Measurements from ENCODE around the gene PAX8. TPM values are rescaled to one million over a fixed set of nuclear protein-coding genes. Genes with fewer than 3 reads are reported as not detected.
"Not testable (repeated sequence)": the region's sequence is repeated elsewhere in the genome, so short reads cannot be mapped to it uniquely, and the experiment has no call there.

The PAX8 gene
- total RNA-seq, 1 donor from 2014 or later = 118 TPM

GRCh38 chr2:113311191-113311590 lies 32.5 kb upstream of the PAX8 start:
- H3K4me3 ChIP-seq (ENCODE audit: low read depth, low read length); DNase-seq (ENCODE audit: low read depth); H3K27me3 ChIP-seq (ENCODE audit: control insufficient read depth, insufficient read depth, low read length); H3K36me3 ChIP-seq (ENCODE audit: control insufficient read depth, insufficient read depth, low read length): not testable (repeated sequence)

- DNase-seq (ENCODE audit: low read depth) = no peak
- no peaks in the 10 kb centered on the region for H3K27me3 ChIP-seq (ENCODE audit: control insufficient read depth, insufficient read depth, low read length)
- TF ChIP-seq, protein P1, sequence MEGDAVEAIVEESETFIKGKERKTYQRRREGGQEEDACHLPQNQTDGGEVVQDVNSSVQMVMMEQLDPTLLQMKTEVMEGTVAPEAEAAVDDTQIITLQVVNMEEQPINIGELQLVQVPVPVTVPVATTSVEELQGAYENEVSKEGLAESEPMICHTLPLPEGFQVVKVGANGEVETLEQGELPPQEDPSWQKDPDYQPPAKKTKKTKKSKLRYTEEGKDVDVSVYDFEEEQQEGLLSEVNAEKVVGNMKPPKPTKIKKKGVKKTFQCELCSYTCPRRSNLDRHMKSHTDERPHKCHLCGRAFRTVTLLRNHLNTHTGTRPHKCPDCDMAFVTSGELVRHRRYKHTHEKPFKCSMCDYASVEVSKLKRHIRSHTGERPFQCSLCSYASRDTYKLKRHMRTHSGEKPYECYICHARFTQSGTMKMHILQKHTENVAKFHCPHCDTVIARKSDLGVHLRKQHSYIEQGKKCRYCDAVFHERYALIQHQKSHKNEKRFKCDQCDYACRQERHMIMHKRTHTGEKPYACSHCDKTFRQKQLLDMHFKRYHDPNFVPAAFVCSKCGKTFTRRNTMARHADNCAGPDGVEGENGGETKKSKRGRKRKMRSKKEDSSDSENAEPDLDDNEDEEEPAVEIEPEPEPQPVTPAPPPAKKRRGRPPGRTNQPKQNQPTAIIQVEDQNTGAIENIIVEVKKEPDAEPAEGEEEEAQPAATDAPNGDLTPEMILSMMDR (IDR thresholded peaks at IDR 0.05; ENCODE audit: insufficient read depth, low read length, poor library complexity, severe bottlenecking) = no peak
Measured at GRCh38 chr2:113309655-113310387, 31.1 kb upstream of the PAX8 start.

DNA sequence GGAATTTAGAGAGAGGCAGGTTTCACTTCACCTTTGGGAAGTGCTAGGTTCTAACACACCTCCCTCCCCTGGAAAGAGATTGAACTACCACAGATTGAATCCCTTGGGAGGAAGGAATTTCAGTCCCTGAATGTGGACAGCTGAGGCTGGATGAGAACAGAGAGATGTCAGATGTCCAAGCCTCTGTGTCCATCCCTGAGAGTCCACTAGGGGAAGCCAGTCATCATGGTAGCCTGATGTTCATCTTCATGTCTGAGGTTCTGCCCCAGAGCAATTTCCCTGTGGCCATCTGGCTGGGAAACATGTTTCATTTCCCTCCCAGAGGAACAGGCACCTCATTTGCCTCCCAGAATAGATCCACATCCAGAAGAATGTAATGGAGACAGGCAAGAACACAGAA lies 30.1 kb upstream of the PAX8 start:
- not testable (repeated sequence) for H3K27me3 ChIP-seq (ENCODE audit: control insufficient read depth, insufficient read depth, low read length); H3K36me3 ChIP-seq (ENCODE audit: control insufficient read depth, insufficient read depth, low read length); DNase-seq (ENCODE audit: low read depth); H3K4me3 ChIP-seq (ENCODE audit: low read depth, low read length)

More at GRCh38 chr2:113309655-113310387, 31.1 kb upstream of the PAX8 start:
- no peak overlapping the region for H3K4me3 ChIP-seq (ENCODE audit: low read depth, low read length)
- H3K36me3 ChIP-seq (ENCODE audit: control insufficient read depth, insufficient read depth, low read length) = no peaks in the 10 kb centered on the region

GRCh38 chr2:113306207-113306606 lies 27.5 kb upstream of the PAX8 start:
- H3K36me3 ChIP-seq (ENCODE audit: control insufficient read depth, insufficient read depth, low read length); H3K27me3 ChIP-seq (ENCODE audit: control insufficient read depth, insufficient read depth, low read length); H3K4me3 ChIP-seq (ENCODE audit: low read depth, low read length); DNase-seq (ENCODE audit: low read depth): not testable (repeated sequence)

DNA sequence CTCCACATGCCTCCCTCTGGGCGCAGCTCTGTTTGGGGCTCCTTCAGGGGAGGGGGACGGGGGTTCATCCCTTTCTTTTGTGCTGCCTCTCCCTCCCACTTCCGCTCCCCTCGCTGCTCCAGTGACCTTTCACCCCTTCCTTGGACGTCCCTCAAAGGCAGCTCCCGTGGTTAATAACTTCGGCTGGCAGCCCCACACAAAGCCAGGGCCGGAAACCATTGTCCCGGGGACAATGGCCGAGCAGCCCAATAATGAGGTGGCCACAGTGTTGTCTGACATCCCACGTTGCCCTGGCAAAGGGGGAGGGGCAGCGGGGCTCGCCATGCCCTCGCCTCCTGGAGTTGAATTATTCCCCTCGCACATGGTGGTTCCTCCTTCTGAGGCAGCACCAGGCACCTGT lies 27.0 kb upstream of the PAX8 start:
- H3K36me3 ChIP-seq (ENCODE audit: control insufficient read depth, insufficient read depth, low read length); H3K27me3 ChIP-seq (ENCODE audit: control insufficient read depth, insufficient read depth, low read length); H3K4me3 ChIP-seq (ENCODE audit: low read depth, low read length); DNase-seq (ENCODE audit: low read depth): not testable (repeated sequence)

- H3K36me3 ChIP-seq (ENCODE audit: control insufficient read depth, insufficient read depth, low read length) = no peaks in the 10 kb centered on the region
- H3K4me3 ChIP-seq (ENCODE audit: low read depth, low read length) = no peak overlapping the region
- DNase-seq (ENCODE audit: low read depth) = no peak
- TF ChIP-seq, protein P1 (IDR thresholded peaks at IDR 0.05; ENCODE audit: insufficient read depth, low read length, poor library complexity, severe bottlenecking) = no peak
- H3K27me3 ChIP-seq (ENCODE audit: control insufficient read depth, insufficient read depth, low read length) = no peaks in the 10 kb centered on the region
Measured at GRCh38 chr2:113305146-113305545, 26.4 kb upstream of the PAX8 start.

DNA sequence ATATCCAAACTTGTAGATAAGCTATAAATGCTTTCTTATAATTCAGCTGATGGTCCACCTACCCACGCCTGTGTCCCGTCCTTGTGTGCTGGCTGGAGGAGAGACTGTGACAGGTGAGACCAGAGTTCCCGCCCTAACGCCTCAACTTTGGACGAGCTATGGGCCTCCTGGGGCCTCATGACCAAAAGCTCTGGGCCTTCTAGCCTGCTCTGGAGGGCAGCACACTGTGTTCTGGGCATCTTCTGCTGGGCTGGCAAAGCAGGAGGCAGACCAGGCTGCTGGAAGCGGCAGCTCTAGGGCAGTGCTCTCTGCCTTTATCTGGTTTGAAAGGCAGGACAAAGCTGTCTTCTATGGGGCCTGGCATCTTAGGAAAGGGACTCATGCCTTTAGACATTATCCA lies 26.0 kb upstream of the PAX8 start:
- DNase-seq (ENCODE audit: low read depth) = no peak
- H3K27me3 ChIP-seq (ENCODE audit: control insufficient read depth, insufficient read depth, low read length) = no peaks in the 10 kb centered on the region
- TF ChIP-seq, protein P1 (IDR thresholded peaks at IDR 0.05; ENCODE audit: insufficient read depth, low read length, poor library complexity, severe bottlenecking) = no peak
- no peaks in the 10 kb centered on the region for H3K36me3 ChIP-seq (ENCODE audit: control insufficient read depth, insufficient read depth, low read length)
- H3K4me3 ChIP-seq (ENCODE audit: low read depth, low read length) = no peak overlapping the region

DNA sequence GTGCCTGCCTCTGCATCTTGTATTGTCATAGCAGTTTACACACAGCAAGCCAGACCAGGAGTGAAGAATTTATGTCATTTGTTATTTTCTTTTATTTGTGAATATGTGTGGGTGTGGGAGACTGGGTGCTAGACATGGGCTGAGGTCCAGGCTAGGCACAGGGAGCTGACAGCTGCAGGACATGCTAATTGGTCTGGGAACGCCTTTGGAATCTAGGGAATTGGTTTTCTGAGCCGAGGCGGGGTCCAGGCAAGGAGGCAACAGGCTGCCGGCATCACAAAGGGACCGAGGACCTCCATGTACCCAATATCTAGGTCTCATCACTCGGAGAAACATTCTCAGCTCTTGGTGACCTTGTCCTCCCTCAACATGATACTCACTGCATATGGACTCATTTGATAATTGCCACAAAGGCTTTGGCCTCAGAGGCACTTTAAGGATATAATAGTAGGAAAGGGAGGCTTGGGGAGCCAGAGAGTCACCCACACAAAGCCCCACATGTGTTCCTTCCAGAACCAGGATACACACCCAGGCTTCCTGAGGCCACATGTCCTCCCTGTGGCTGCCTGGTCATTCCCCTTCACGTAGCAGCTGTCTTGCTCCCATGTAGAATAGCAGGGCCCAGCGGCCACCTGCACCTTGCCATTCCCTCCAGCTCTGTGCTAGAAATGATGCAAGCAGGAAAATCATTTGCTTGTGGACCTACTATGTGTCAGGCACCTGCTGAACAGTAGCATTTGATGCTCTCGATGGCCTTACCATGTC lies 23.7 kb upstream of the PAX8 start:
- H3K36me3 ChIP-seq (ENCODE audit: control insufficient read depth, insufficient read depth, low read length); DNase-seq (ENCODE audit: low read depth): not testable (repeated sequence)

More for the DNA sequence above, 23.7 kb upstream of the PAX8 start:
- H3K27me3 ChIP-seq (ENCODE audit: control insufficient read depth, insufficient read depth, low read length); H3K4me3 ChIP-seq (ENCODE audit: low read depth, low read length): not testable (repeated sequence)

All from kidney epithelial cell (primary cell).